ENCODE results near the gene CHST15. TPM values are rescaled to one million over a fixed set of nuclear protein-coding genes. Genes with fewer than 3 reads are reported as not detected.

The CHST15 gene
- total and polyA plus RNA-seq, 2 of the 8 experiments (the other 6 are each of a cell fraction or from before 2014, with no cell fraction given): 8.8 to 9.1 TPM

DNA sequence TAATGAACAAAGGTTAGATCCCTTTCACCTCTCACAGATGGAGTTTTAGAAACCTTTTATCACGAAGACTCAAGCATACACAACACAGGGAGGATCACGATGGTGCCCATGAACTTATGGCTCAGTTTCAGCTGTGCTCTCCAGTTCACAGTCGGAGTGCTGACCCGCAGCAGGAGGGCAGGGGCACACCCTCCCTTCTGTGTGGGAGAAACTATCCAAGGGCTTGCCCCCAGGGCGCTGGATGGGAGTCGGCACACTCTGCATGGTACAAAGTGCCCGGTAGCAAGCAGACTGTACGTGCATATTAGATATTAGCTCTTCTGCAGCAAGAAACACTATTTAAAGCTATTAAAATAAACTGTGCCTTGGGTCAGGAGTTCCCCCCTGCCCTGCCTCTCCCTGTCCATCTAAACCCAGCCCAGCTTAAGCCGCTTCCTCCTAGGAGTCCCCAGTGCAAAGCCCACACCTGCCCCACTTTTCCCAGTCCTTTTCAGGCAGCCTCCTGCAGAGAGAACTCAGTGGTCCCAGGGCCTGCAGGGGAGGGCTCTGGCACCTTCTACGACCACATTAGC is 76.5 kb downstream of the CHST15 start:
- no peak overlapping the region for H2BK20ac ChIP-seq (ENCODE audit: low read length)
- no peak overlapping the region for H2BK5ac ChIP-seq (ENCODE audit: low read depth, low read length)
- H3K18ac ChIP-seq (ENCODE audit: extremely low read depth, low read length): no peak overlapping the region; the same call in 1 of the 2 replicates
- H4K8ac ChIP-seq (ENCODE audit: extremely low read depth, insufficient read depth, low read length): no peak overlapping the region
- ChIA-PET CTCF (ENCODE audit: partially characterized antibody) (interaction anchor here (0.8 to 4.4 kb wide), 6 partner anchors 10 to 202 kb away, joined by 3 to 20 read pairs (median 3); no protein-coding TSS in a partner anchor), POLR2A (ENCODE audit: partially characterized antibody) (interaction anchor here (1.2 kb wide), 1 partner anchor 22 kb away, joined by 3 read pairs; no protein-coding TSS in a partner anchor)
- no peak overlapping the region for H3K4ac ChIP-seq (replicated peaks; ENCODE audit: insufficient read length, low read depth, low read length)
- H3K27ac ChIP-seq (ENCODE audit: low read depth, low read length): no peak overlapping the region
- no peak overlapping the region for H2AFZ ChIP-seq (ENCODE audit: low read length)
- 0 out of 2 replicates have a peak overlapping the region, but pooled peaks have one; percentile 48 for H2BK15ac ChIP-seq (ENCODE audit: low read length)
- TF ChIP-seq SIN3A (conservative IDR thresholded peaks at IDR 0.05 in 1 of 2, IDR thresholded peaks at IDR 0.05 in 1 of 2; ENCODE audit: low read depth in 1 of 2, low read length in 2 of 2): no peak
- no peak for TF ChIP-seq CBX5 (IDR thresholded peaks at IDR 0.05; ENCODE audit: low read depth, low read length)
- no peak for TF ChIP-seq FOSL1 (IDR thresholded peaks at IDR 0.05; ENCODE audit: insufficient read depth, low read depth, low read length)
- TF ChIP-seq NRF1 (IDR thresholded peaks at IDR 0.05; ENCODE audit: low read depth, low read length): no peak
- no peak for TF ChIP-seq RXRA (IDR thresholded peaks at IDR 0.05; ENCODE audit: insufficient read depth, low read depth, low read length)
- no peaks in the 10 kb centered on the region for H3K36me3 ChIP-seq (ENCODE audit: control insufficient read depth in 2 of 4, insufficient read depth in 4 of 4, low read length in 3 of 4)
- 79% methylated on average over 10 of the region's 10 CpGs; no CpG with 5 or more reads in 1 of the 2 experiments for WGBS, 2 experiments (ENCODE audit: extremely low coverage in 1 of 2, insufficient coverage in 1 of 2, insufficient read length in 1 of 2, insufficient replicate concordance in 2 of 2, low coverage in 1 of 2, low lambda C conversion rate in 2 of 2, missing lambda C conversion rate in 1 of 2)
- H3K79me1 ChIP-seq (ENCODE audit: low read depth, low read length): no peaks in the 10 kb centered on the region
- H4K91ac ChIP-seq (replicated peaks; ENCODE audit: insufficient read length, low read length): peak overlapping the region; percentile 44
- FAIRE-seq: no peak
- H3K14ac ChIP-seq (ENCODE audit: insufficient read length): no peak overlapping the region
- peak overlapping the region; percentile 78; the same call in 1 of the 2 replicates for H2AK5ac ChIP-seq (ENCODE audit: low read depth, low read length)
- no peaks in the 10 kb centered on the region for H3K27me3 ChIP-seq (replicated peaks in 1 of 4; ENCODE audit: control insufficient read depth in 3 of 4, extremely low read depth in 1 of 4, insufficient read depth in 3 of 4, low read length in 3 of 4)
- no peak overlapping the region for H3K4me2 ChIP-seq (ENCODE audit: insufficient read depth in 1 of 2, low read depth in 2 of 2, low read length in 2 of 2)
- H3K56ac ChIP-seq (replicated peaks; ENCODE audit: insufficient read length, low read depth, low read length): no peak overlapping the region
- peak overlapping the region; percentile 81; the same call in 1 of the 2 replicates for H2BK12ac ChIP-seq (ENCODE audit: low read depth, low read length)
- H2BK120ac ChIP-seq (replicated peaks; ENCODE audit: low read depth, low read length): no peak overlapping the region
- H3K79me2 ChIP-seq (ENCODE audit: control insufficient read depth in 1 of 2, insufficient read depth in 2 of 2, low read length in 2 of 2): no peaks in the 10 kb centered on the region
- H3K9me3 ChIP-seq (ENCODE audit: insufficient read depth in 2 of 2, low read depth in 1 of 2, low read length in 1 of 2): 0 out of 4 replicates have a peak, but pooled peaks cover 0 to 2% of the 10 kb centered on the region in 2 experiments
- no peaks in the 10 kb centered on the region for H4K20me1 ChIP-seq (replicated peaks in 1 of 2; ENCODE audit: control insufficient read depth in 1 of 2, insufficient read depth in 2 of 2, low read length in 2 of 2)
- no peak overlapping the region for H3K23ac ChIP-seq (ENCODE audit: insufficient read length)
- H3K9ac ChIP-seq (replicated peaks in 1 of 4; ENCODE audit: extremely low read depth in 1 of 4, low read depth in 3 of 4, low read length in 3 of 4): no peak overlapping the region
- no peak for DNase-seq (ENCODE audit: low read depth in 1 of 2, low spot score in 2 of 2)
- peaks cover 4% of the 10 kb centered on the region; the same call in 1 of the 2 replicates for H3K23me2 ChIP-seq (ENCODE audit: low read depth, low read length)
- peaks cover 15 to 47% (median 27%) of the 10 kb centered on the region in 4 experiments for H3K4me1 ChIP-seq (replicated peaks in 1 of 4; ENCODE audit: control insufficient read depth in 3 of 4, insufficient read depth in 4 of 4, low read length in 3 of 4)
- no peak overlapping the region for H3K4me3 ChIP-seq (ENCODE audit: extremely low read depth in 1 of 4, insufficient read depth in 2 of 4, low read depth in 3 of 4, low read length in 4 of 4)
- H4K5ac ChIP-seq (ENCODE audit: insufficient read length, low read depth, low read length): no peak overlapping the region
